ENCODE measurements around the gene CLCA2.

Gene CLCA2

GRCh38 chr1:86504895-86505563 is 81.1 kb downstream of the CLCA2 start:
- POLR2A ChIA-PET, result no interaction called here

DNA sequence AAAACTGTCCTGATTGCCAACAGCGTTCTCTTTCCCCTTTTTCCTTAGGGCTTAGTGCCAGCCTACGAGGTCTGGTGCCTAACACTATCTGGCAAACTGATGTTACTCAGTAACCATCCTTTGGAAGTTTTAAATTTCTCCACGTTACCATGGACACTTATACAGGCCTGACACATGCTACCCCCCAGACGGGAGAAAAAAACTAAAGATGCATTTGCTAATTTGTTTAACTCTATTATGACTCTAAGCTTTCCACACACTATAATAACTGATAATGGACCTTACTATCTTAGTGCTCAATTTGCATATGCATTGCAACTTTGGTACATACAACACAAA is 81.6 kb downstream of the CLCA2 start:
- ChIA-PET CTCF (interaction anchor here (1.1 to 1.8 kb wide), 2 partner anchors 121 to 125 kb away, joined by 3 to 7 read pairs; no protein-coding TSS in a partner anchor), POLR2A (no interaction called here)
- no peak for DNase-seq (ENCODE audit: extremely low spot score)
- TF ChIP-seq LEF1 (IDR thresholded peaks at IDR 0.05; ENCODE audit: borderline replicate concordance) (no peak), ARNT (IDR thresholded peaks at IDR 0.05) (no peak)
- TF ChIP-seq, protein P1, sequence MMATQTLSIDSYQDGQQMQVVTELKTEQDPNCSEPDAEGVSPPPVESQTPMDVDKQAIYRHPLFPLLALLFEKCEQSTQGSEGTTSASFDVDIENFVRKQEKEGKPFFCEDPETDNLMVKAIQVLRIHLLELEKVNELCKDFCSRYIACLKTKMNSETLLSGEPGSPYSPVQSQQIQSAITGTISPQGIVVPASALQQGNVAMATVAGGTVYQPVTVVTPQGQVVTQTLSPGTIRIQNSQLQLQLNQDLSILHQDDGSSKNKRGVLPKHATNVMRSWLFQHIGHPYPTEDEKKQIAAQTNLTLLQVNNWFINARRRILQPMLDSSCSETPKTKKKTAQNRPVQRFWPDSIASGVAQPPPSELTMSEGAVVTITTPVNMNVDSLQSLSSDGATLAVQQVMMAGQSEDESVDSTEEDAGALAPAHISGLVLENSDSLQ (IDR thresholded peaks at IDR 0.05), result no peak

More at GRCh38 chr1:86504895-86505563, 81.1 kb downstream of the CLCA2 start:
- DNase-seq (ENCODE audit: extremely low spot score), result no peak
- no peak for TF ChIP-seq SP1 (IDR thresholded peaks at IDR 0.05)
- TF ChIP-seq SUZ12 (IDR thresholded peaks at IDR 0.05), result no peak
- TF ChIP-seq CTBP1 (IDR thresholded peaks at IDR 0.05; ENCODE audit: borderline replicate concordance), result no peak
- TF ChIP-seq, protein P1 (IDR thresholded peaks at IDR 0.05), result no peak
- no peak for TF ChIP-seq FOXM1 (IDR thresholded peaks at IDR 0.05; ENCODE audit: borderline replicate concordance)
- TF ChIP-seq ARNT (IDR thresholded peaks at IDR 0.05), result no peak
- no peak for TF ChIP-seq ELF4 (IDR thresholded peaks at IDR 0.05)
- no peak for TF ChIP-seq HDGF (IDR thresholded peaks at IDR 0.05; ENCODE audit: borderline replicate concordance)
- no peak for TF ChIP-seq FOXA1 (IDR thresholded peaks at IDR 0.05)
- TF ChIP-seq TARDBP (IDR thresholded peaks at IDR 0.05), result no peak
- TF ChIP-seq NFRKB (IDR thresholded peaks at IDR 0.05), result no peak
- no peak for TF ChIP-seq ZNF384 (IDR thresholded peaks at IDR 0.05)
- no peak for TF ChIP-seq LEF1 (IDR thresholded peaks at IDR 0.05; ENCODE audit: borderline replicate concordance)
- TF ChIP-seq FOXK2 (IDR thresholded peaks at IDR 0.05), result no peak
- no peak for TF ChIP-seq BHLHE40 (IDR thresholded peaks at IDR 0.05; ENCODE audit: borderline replicate concordance)
- TF ChIP-seq L3MBTL2 (conservative IDR thresholded peaks at IDR 0.05), result no peak
- CTCF ChIA-PET, result interaction anchor here (1.1 to 1.8 kb wide), 2 partner anchors 120 to 125 kb away, joined by 3 to 7 read pairs; no protein-coding TSS in a partner anchor

Measured in HEK293T (cell line).